LoVo (cell line): ENCODE measurements around the gene GPRC5C.
"Not testable (repeated sequence)": the region's sequence is repeated elsewhere in the genome, so short reads cannot be mapped to it uniquely, and the experiment has no call there.

Experiments used
- DNase-seq: peaks from one replicate; pipeline ENCODE4 v3.0.0-alpha.2; 2016; ENCODE audit warnings: low spot score

Gene GPRC5C

GRCh38 chr17:74474043-74474792 is 42.3 kb downstream of the GPRC5C start:
- no peak for DNase-seq

GRCh38 chr17:74475189-74475588 is 43.3 kb downstream of the GPRC5C start:
- DNase-seq = no peak

GRCh38 chr17:74477411-74477810 is 45.5 kb downstream of the GPRC5C start:
- DNase-seq = no peak

- DNase-seq = no peak
Observed at GRCh38 chr17:74478420-74479100, 46.7 kb downstream of the GPRC5C start.

- DNase-seq = no peak
Observed at GRCh38 chr17:74480290-74480689, 48.4 kb downstream of the GPRC5C start.

- no peak for DNase-seq
Observed at GRCh38 chr17:74481621-74482020, 49.7 kb downstream of the GPRC5C start.

GRCh38 chr17:74484066-74484465 is 52.2 kb downstream of the GPRC5C start:
- no peak for DNase-seq

GRCh38 chr17:74485022-74485743 is 53.3 kb downstream of the GPRC5C start:
- DNase-seq = no peak

GRCh38 chr17:74485841-74486240 is 54.0 kb downstream of the GPRC5C start:
- DNase-seq = no peak

GRCh38 chr17:74488276-74488675 is 56.4 kb downstream of the GPRC5C start:
- DNase-seq = not testable (repeated sequence)

- DNase-seq = no peak
Observed at GRCh38 chr17:74490716-74491115, 58.8 kb downstream of the GPRC5C start.

- no peak for DNase-seq
Observed at GRCh38 chr17:74491626-74492025, 59.7 kb downstream of the GPRC5C start.

- peak; percentile 71 for DNase-seq
Observed at GRCh38 chr17:74493331-74493833, 61.5 kb downstream of the GPRC5C start.
